Gastrocnemius medialis (tissue), 4 donors: ENCODE measurements around the gene THAP7. TPM values are rescaled to one million over a fixed set of nuclear protein-coding genes. Genes with fewer than 3 reads are reported as not detected.

ENCODE experiments used
- ATAC-seq, 2 donors: fragments of 150-250 bp; one replicate each; pipeline ENCODE4 v1.9.1; 2016
- DNase-seq, 2 donors: peaks; one replicate each; pipeline ENCODE4 v3.0.0-alpha.2; 2019
- H3K27ac ChIP-seq, 4 donors: fragments of 200-600 bp; sonication (generic); 1 replicate in 1 of 4; 2 replicates in 3 of 4; pipeline ENCODE4 v1.5.1; 2016 to 2018; ENCODE audit warnings: mild to moderate bottlenecking in 2 of 4, moderate library complexity in 1 of 4
- H3K27me3 ChIP-seq, 3 donors: fragments of 200-600 bp; sonication (generic) in 2 of 3; 1 replicate in 1 of 3; 2 replicates in 2 of 3; pipeline versions ENCODE4 v1.5.1 to v1.6.0; 2016 to 2019; ENCODE audit warnings: mild to moderate bottlenecking in 1 of 3, moderate library complexity in 1 of 3
- H3K36me3 ChIP-seq, 2 donors: fragments of 200-600 bp; sonication (generic) in 1 of 2; one replicate each; pipeline ENCODE4 v1.5.1; 2017 to 2018
- H3K4me1 ChIP-seq, 2 donors: fragments of 200-600 bp; sonication (generic) in 1 of 2; one replicate each; pipeline ENCODE4 v1.5.1; 2016 to 2017; ENCODE audit warnings: mild to moderate bottlenecking in 2 of 2
- H3K4me3 ChIP-seq, 4 donors: fragments of 200-600 bp; sonication (generic) in 3 of 4; 1 replicate in 1 of 4; 2 replicates in 3 of 4; pipeline ENCODE4 v1.5.1; 2016 to 2019; ENCODE audit warnings: mild to moderate bottlenecking in 2 of 4
- H3K9me3 ChIP-seq, 3 donors: fragments of 200-600 bp; sonication (generic) in 2 of 3; 1 replicate in 1 of 3; 2 replicates in 2 of 3; pipeline ENCODE4 v1.5.1; 2016 to 2019
- POLR2A ChIP-seq, 2 donors: fragments of 450-650 bp; IDR thresholded peaks; one replicate each; pipeline ENCODE4 v1.6.1; 2017; ENCODE audit warnings: antibody characterized with exemption in 2 of 2, mild to moderate bottlenecking in 2 of 2, moderate library complexity in 2 of 2
- in situ Hi-C, 4 donors: fragments of 200-750 bp; cut with MboI; loops; one replicate each; pipeline versions ENCODE4 v1.15.0 to v1.8.0; 2017; ENCODE audit warnings: low sequenced_read_pairs in 4 of 4
- intact Hi-C: fragments of 100-400 bp; cut with DNase I; formaldehyde crosslinking; loops from one replicate; pipeline ENCODE4 v1.15.1; 2023; ENCODE audit warnings: low total_unique reads
- total RNA-seq, 4 donors: library from RNA; depleted of rRNA; stranded (reverse); fragments of >200 nt; gene quantifications; one replicate each; pipeline versions ENCODE4 v1.1.0 to v1.2.3, GENCODE V29; 2016
- TF ChIP-seq, protein P1 (sequence below), 5 experiments: fragments of 450-650 bp in 3 of 5; fragments of 200-600 bp in 2 of 5; sonication (generic) in 2 of 5; IDR thresholded peaks in 4 of 5; conservative IDR thresholded peaks in 1 of 5; 1 replicate in 4 of 5; 2 replicates in 1 of 5; pipeline ENCODE4 v1.5.1; 2016 to 2019; ENCODE audit warnings: antibody characterized with exemption in 5 of 5, mild to moderate bottlenecking in 3 of 5, moderate library complexity in 3 of 5

THAP7 gene
- total RNA-seq, 4 donors from 2014 or later = 44.8 to 76.2 (median 61.7) TPM

DNA sequence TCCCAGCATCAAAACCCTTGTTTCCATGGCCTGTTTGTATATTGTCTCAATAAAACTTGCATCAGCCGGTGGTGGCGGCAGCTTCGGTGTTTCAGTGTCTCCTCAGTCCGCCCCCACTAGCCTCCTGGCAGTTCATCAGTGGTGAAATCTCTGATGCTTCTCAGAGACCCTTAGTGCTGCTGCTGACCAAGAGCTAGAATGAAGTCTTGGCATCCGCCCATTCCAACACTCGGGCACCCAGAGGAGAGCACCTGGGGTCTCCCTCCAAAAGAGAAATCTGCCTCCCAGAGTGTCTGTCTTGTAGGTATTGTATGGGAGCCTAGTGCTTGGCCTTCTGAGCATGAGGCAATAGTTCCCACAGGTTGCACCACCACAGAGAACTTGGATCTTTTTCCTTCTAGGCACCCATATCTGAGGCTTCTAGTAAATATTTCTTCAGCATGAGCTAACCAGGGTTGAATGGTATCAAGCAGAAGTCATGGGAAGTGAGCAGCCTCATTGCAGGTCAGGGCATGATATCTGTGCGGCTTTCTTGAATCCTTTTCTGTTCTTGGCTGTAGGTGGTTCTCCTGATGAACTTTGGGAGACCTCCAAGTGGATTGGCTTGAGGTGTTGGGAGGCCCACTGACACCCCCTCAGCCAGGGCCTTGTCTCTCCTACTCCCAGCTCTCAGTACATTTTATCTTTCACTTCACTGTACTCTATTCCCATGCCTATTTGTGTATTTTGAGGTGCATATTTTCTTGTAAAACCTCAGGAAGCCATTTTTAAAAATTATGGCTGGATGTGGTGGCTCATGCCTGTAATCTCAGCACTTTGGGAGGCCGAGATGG, 48.0 kb downstream of the THAP7 start:
- peak overlapping the region; percentile 59 to 76 (median 73) for H3K27ac ChIP-seq
- no peaks in the 10 kb centered on the region for H3K27me3 ChIP-seq
- no peak overlapping the region for H3K4me3 ChIP-seq
- no peaks in the 10 kb centered on the region for H3K9me3 ChIP-seq
- H3K4me1 ChIP-seq = peaks cover 46 to 51% of the 10 kb centered on the region in 2 donors
- in situ Hi-C loops = no loop called here
- TF ChIP-seq POLR2A (IDR thresholded peaks at IDR 0.05) = no peak
- TF ChIP-seq, protein P1, sequence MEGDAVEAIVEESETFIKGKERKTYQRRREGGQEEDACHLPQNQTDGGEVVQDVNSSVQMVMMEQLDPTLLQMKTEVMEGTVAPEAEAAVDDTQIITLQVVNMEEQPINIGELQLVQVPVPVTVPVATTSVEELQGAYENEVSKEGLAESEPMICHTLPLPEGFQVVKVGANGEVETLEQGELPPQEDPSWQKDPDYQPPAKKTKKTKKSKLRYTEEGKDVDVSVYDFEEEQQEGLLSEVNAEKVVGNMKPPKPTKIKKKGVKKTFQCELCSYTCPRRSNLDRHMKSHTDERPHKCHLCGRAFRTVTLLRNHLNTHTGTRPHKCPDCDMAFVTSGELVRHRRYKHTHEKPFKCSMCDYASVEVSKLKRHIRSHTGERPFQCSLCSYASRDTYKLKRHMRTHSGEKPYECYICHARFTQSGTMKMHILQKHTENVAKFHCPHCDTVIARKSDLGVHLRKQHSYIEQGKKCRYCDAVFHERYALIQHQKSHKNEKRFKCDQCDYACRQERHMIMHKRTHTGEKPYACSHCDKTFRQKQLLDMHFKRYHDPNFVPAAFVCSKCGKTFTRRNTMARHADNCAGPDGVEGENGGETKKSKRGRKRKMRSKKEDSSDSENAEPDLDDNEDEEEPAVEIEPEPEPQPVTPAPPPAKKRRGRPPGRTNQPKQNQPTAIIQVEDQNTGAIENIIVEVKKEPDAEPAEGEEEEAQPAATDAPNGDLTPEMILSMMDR (IDR thresholded peaks at IDR 0.05 in 4 of 5, conservative IDR thresholded peaks at IDR 0.05 in 1 of 5) = no peak
- peaks cover 0 to 29% of the 10 kb centered on the region in 2 donors for H3K36me3 ChIP-seq
- ATAC-seq (peak; percentile 46 to 69), DNase-seq (peak in 1 of 2 donors; percentile 47)
- intact Hi-C loops = loop anchor here (2.0 to 10.0 kb wide), 2 partner anchors 35 to 69 kb away; no protein-coding TSS in a partner anchor

DNA sequence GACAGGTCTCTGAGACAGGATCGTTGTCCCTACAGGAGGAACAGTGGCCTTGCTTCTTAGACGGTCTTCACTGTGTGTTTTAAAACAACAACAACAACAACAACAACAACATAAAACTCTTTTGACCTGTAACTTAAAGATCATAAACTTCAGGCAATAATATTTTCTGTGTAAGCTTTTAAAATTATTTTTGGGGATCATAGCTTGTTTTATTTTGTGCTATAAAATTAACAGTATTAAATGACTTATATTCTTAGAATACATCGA, 48.6 kb downstream of the THAP7 start:
- in situ Hi-C loops = no loop called here
- no peak for ATAC-seq

DNA sequence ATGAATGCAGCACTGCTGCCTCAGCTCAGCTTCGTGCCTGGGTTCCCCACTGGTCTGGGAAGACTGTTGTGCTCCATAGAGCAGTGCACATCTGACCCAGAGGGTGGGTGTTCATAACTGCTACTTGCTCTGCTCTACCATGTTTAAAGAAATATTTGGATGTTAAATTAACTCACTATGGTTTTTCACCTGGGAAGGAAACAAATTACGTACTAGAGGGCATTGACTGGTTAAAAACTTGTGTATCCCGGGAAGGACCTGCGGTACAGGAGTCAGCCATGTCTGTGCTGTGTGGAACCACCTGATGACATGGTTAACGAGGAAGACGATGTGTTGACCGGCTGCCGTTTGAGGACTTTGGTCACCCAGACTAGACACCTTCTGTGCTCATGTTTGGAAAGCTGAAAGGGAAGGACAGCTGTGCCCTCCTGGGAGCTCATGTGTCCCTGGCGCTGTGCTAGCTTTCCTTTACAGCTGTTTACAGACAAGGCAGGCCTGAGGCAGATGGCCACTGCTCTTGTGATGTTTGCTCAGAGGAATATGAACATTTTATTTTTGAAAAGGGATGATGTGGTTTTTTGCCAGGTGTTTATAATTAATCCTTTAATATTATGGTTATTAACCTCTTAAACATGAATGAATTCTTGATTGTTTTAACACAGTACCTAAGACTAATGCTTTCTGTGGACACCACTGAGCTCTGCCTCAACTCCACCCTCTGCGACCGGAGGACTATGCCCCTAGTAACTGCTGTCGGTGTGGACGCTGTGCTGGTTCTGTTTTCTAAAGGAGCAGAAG, 49.2 kb downstream of the THAP7 start:
- Histone ChIP-seq H3K27me3 (no peaks in the 10 kb centered on the region), H3K4me1 (peaks cover 45 to 53% of the 10 kb centered on the region in 2 donors), H3K4me3 (no peak overlapping the region), H3K27ac (peak overlapping the region; percentile 59 to 76 (median 73)), H3K9me3 (no peaks in the 10 kb centered on the region), H3K36me3 (peaks cover 0 to 29% of the 10 kb centered on the region in 2 donors)
- intact Hi-C loops (loop anchor here (2.0 to 10.0 kb wide), 2 partner anchors 34 to 68 kb away; no protein-coding TSS in a partner anchor), in situ Hi-C loops (no loop called here)
- TF ChIP-seq, protein P1 (IDR thresholded peaks at IDR 0.05 in 4 of 5, conservative IDR thresholded peaks at IDR 0.05 in 1 of 5) = no peak
- no peak for TF ChIP-seq POLR2A (IDR thresholded peaks at IDR 0.05)
- DNase-seq (peak; percentile 70 to 74), ATAC-seq (peak; percentile 71 to 73)

More for the DNA sequence above, 48.6 kb downstream of the THAP7 start:
- H3K9me3 ChIP-seq = no peaks in the 10 kb centered on the region
- H3K27me3 ChIP-seq = no peaks in the 10 kb centered on the region
- H3K36me3 ChIP-seq = peaks cover 0 to 29% of the 10 kb centered on the region in 2 donors
- DNase-seq = no peak
- peak overlapping the region; percentile 59 to 76 (median 73) for H3K27ac ChIP-seq
- peaks cover 50 to 56% of the 10 kb centered on the region in 2 donors for H3K4me1 ChIP-seq
- no peak overlapping the region for H3K4me3 ChIP-seq
- intact Hi-C loops = loop anchor here (2.0 to 10.0 kb wide), 2 partner anchors 34 to 68 kb away; no protein-coding TSS in a partner anchor
- TF ChIP-seq, protein P1 (IDR thresholded peaks at IDR 0.05 in 4 of 5, conservative IDR thresholded peaks at IDR 0.05 in 1 of 5) = no peak
- TF ChIP-seq POLR2A (IDR thresholded peaks at IDR 0.05) = no peak

DNA sequence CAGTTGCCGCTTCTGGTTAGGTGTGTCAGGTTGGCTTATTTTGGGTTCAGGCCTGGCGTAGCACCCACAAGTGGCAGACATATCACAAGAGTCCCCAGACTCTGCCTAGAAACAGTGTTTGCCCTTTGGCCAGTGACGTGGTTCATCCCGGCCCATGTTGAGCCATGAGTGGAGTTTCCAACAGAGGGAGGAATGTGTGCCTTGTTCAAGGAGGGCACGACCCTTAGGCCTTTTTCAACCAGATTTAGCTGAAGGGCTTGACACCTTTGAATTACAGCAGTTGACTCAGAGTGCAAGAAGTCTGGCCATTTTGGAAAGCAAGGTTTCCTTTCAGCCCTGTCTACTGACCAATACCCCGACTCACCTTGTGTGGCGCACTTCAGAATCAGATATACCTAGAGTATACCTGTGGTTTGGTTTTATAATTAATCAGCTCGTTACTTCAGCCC, 50.0 kb downstream of the THAP7 start:
- H3K36me3 ChIP-seq = peaks cover 0 to 29% of the 10 kb centered on the region in 2 donors
- H3K27me3 ChIP-seq = no peaks in the 10 kb centered on the region
- intact Hi-C loops (loop anchor here (2.0 to 10.0 kb wide), 2 partner anchors 33 to 67 kb away; no protein-coding TSS in a partner anchor), in situ Hi-C loops (no loop called here)
- peak overlapping the region in 3 of 4 donors; percentile 71 to 76 (median 75) for H3K27ac ChIP-seq
- H3K4me3 ChIP-seq = no peak overlapping the region
- DNase-seq (no peak), ATAC-seq (no peak)
- no peaks in the 10 kb centered on the region for H3K9me3 ChIP-seq
- TF ChIP-seq, protein P1 (IDR thresholded peaks at IDR 0.05 in 4 of 5, conservative IDR thresholded peaks at IDR 0.05 in 1 of 5) = no peak
- no peak for TF ChIP-seq POLR2A (IDR thresholded peaks at IDR 0.05)
- peaks cover 37 to 48% of the 10 kb centered on the region in 2 donors for H3K4me1 ChIP-seq
